Smooth muscle cell (in vitro differentiated cells): ENCODE measurements around the gene SLC22A31. TPM values are rescaled to one million over a fixed set of nuclear protein-coding genes. Genes with fewer than 3 reads are reported as not detected.

ENCODE experiments used
- DNase-seq: peaks from one replicate; lab custom pipeline; 2025; ENCODE audit not compliant: unreplicated experiment; lab: John Stamatoyannopoulos, UW
- H2AFZ ChIP-seq: fragments of 200-600 bp; sonication (generic); 2 replicates; pipeline ENCODE4 v1.6.0; 2016; ENCODE audit warnings: antibody characterized with exemption, low read depth, mild to moderate bottlenecking
- H3F3A ChIP-seq: fragments of 200-600 bp; sonication (generic); 2 replicates; pipeline ENCODE4 v1.6.0; 2017; ENCODE audit warnings: antibody characterized with exemption, low read depth
- H3K27ac ChIP-seq: fragments of 200-600 bp; sonication (generic); 2 replicates; pipeline ENCODE4 v1.5.1; 2016; ENCODE audit warnings: low read depth, mild to moderate bottlenecking
- H3K27me3 ChIP-seq: fragments of 200-600 bp; sonication (generic); 2 replicates; pipeline ENCODE4 v1.6.1; 2016; ENCODE audit warnings: low read depth, mild to moderate bottlenecking
- H3K36me3 ChIP-seq: fragments of 200-600 bp; sonication (generic); 2 replicates; pipeline ENCODE4 v1.5.1; 2016; ENCODE audit warnings: low read depth
- H3K4me1 ChIP-seq: fragments of 200-600 bp; sonication (generic); 2 replicates; pipeline ENCODE4 v1.5.1; 2016; ENCODE audit warnings: low read depth
- H3K4me2 ChIP-seq: fragments of 200-600 bp; sonication (generic); 2 replicates; pipeline ENCODE4 v1.6.0; 2016; ENCODE audit warnings: mild to moderate bottlenecking
- H3K4me3 ChIP-seq: fragments of 200-600 bp; sonication (generic); 2 replicates; pipeline ENCODE4 v1.5.1; 2016; ENCODE audit warnings: mild to moderate bottlenecking
- H3K79me2 ChIP-seq: fragments of 200-600 bp; sonication (generic); 2 replicates; pipeline ENCODE4 v1.6.0; 2016; ENCODE audit warnings: low read depth, mild to moderate bottlenecking
- H3K9ac ChIP-seq: fragments of 200-600 bp; sonication (generic); 2 replicates; pipeline ENCODE4 v1.6.0; 2016; ENCODE audit warnings: low read depth
- H3K9me3 ChIP-seq: fragments of 200-600 bp; sonication (generic); replicated peaks from 2 replicates; pipeline ENCODE4 v1.5.1; 2016; ENCODE audit warnings: low read depth
- H4K20me1 ChIP-seq: fragments of 200-600 bp; sonication (generic); 2 replicates; pipeline ENCODE4 v1.6.0; 2016; ENCODE audit warnings: low read depth
- CTCF ChIP-seq: fragments of 200-600 bp; sonication (generic); IDR thresholded peaks from 2 replicates; pipeline ENCODE4 v1.5.1; 2017; ENCODE audit warnings: borderline replicate concordance, mild to moderate bottlenecking, antibody characterized with exemption; ENCODE audit not compliant: insufficient read depth, poor library complexity, severe bottlenecking
- WGBS: methylation state at CpG from one replicate; pipeline ENCODE4 v1.1.7; 2016; ENCODE audit warnings: low lambda C conversion rate; 5-methylcytosine and 5-hydroxymethylcytosine counted together
- polyA plus RNA-seq: library from polyadenylated mRNA; unstranded; fragments of >200 nt; fragmentation: Nextera tagmentation; extraction: Ambion mirVana; gene quantifications from 2 replicates; pipeline ENCODE4 v1.2.1, GENCODE V29; 2016
- total RNA-seq: library from RNA; depleted of rRNA; stranded (reverse); fragments of >200 nt; gene quantifications from 2 replicates; pipeline ENCODE4 v1.2.3, GENCODE V29; 2014

Gene SLC22A31
- total and polyA plus RNA-seq, 2 experiments from 2014 or later, result 0.43 TPM; not detected in 1

GRCh38 chr16:89191901-89192185, 8.5 kb downstream of the SLC22A31 start:
- Histone ChIP-seq H4K20me1 (no peaks in the 10 kb centered on the region), H3K9me3 (no peaks in the 10 kb centered on the region), H3K27ac (no peak overlapping the region), H3K4me1 (no peaks in the 10 kb centered on the region), H3F3A (peaks cover 6% of the 10 kb centered on the region), H3K36me3 (no peaks in the 10 kb centered on the region), H3K79me2 (no peaks in the 10 kb centered on the region), H3K4me2 (peak overlapping the region; percentile 95), H3K9ac (no peak overlapping the region), H3K4me3 (peak overlapping the region; percentile 50), H3K27me3 (no peaks in the 10 kb centered on the region), H2AFZ (no peak overlapping the region)
- DNase-seq, result no peak
- TF ChIP-seq CTCF, result no peak
- WGBS, result 5% methylated on average over 7 of the region's 19 CpGs

DNA sequence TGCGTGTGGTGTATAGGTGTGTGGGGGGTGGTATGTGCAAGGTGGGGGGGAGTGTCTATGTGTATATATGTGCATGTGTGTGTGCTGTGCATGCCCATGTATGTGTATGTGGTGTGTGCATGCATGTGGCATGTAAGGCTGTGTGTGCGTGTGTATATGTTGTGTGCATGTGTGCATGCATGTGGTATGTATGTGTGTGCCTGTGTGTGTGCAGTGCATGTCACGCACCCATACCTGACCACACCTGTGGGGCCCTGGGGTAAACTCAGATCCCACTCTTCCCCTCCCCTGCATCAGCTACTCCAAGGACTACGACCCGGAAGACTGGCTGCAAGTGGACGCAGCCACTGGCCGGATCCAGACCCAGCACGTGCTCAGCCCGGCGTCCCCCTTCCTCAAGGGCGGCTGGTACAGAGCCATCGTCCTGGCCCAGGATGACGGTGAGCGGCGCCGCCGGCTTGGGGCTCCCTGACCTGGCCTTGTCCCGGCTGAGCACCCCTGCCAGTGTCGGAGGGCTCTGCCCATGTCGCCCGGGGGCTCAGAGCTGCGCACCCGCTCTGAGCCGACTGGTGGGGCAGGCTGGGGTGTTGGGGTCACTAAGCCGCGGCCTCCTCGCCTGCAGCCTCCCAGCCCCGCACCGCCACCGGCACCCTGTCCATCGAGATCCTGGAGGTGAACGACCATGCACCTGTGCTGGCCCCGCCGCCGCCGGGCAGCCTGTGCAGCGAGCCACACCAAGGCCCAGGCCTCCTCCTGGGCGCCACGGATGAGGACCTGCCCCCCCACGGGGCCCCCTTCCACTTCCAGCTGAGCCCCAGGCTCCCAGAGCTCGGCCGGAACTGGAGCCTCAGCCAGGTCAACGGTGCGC, 9.1 kb downstream of the SLC22A31 start:
- Histone ChIP-seq H3K4me3 (peak overlapping the region; percentile 50), H3K36me3 (no peaks in the 10 kb centered on the region), H3K27me3 (no peaks in the 10 kb centered on the region), H3F3A (peaks cover 12% of the 10 kb centered on the region), H3K27ac (no peak overlapping the region), H4K20me1 (no peaks in the 10 kb centered on the region), H3K4me2 (peak overlapping the region; percentile 95), H3K9me3 (no peaks in the 10 kb centered on the region), H3K9ac (no peak overlapping the region), H2AFZ (no peak overlapping the region), H3K4me1 (no peaks in the 10 kb centered on the region), H3K79me2 (no peaks in the 10 kb centered on the region)
- no peak for TF ChIP-seq CTCF
- 88% methylated on average over 32 of the region's 44 CpGs for WGBS
- no peak for DNase-seq

DNA sequence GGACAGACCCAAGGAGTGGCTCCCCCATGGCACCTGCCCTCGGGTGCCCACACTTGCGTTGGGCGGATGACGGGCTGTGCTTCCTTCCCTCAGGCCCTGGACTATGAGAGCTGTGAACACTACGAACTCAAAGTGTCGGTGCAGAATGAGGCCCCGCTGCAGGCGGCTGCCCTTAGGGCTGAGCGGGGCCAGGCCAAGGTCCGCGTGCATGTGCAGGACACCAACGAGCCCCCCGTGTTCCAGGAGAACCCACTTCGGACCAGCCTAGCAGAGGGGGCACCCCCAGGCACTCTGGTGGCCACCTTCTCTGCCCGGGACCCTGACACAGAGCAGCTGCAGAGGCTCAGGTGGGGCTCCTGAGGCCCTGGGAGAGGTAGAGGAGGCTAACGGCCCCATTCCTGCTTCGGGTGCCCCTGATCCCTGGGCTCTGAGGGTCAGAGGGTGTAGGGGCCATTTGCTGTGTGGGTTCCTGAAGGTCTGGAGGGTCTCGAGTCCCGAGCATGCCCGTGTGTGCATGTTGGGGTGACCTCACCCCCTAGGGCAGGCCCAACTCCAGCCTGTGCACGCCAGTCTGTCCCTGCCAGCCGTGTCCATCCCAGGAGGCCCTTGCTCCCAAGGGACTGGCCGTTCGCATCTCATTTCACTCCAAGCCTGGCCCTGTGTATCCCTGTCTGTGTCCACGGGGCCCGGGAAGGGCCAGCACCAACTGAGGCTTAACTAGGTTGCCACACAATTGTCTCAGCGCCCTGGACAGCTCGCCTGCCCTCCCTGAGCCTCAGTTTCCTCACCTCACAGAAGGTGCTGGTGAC, 10.0 kb downstream of the SLC22A31 start:
- no peak for TF ChIP-seq CTCF
- WGBS, result 84% methylated on average over 28 of the region's 28 CpGs
- H3K27ac ChIP-seq, result no peak overlapping the region
- no peak overlapping the region for H3K4me3 ChIP-seq
- no peaks in the 10 kb centered on the region for H3K36me3 ChIP-seq
- H3F3A ChIP-seq, result peaks cover 12% of the 10 kb centered on the region
- H2AFZ ChIP-seq, result no peak overlapping the region
- no peak for DNase-seq
- no peak overlapping the region for H3K4me2 ChIP-seq
- no peaks in the 10 kb centered on the region for H3K79me2 ChIP-seq
- H3K4me1 ChIP-seq, result no peaks in the 10 kb centered on the region
- no peaks in the 10 kb centered on the region for H3K27me3 ChIP-seq
- no peak overlapping the region for H3K9ac ChIP-seq
- no peaks in the 10 kb centered on the region for H4K20me1 ChIP-seq
- H3K9me3 ChIP-seq, result no peaks in the 10 kb centered on the region
